CD4-positive, alpha-beta memory T cell (primary cell): ENCODE measurements around the gene MORN5. TPM values are rescaled to one million over a fixed set of nuclear protein-coding genes. Genes with fewer than 3 reads are reported as not detected.

Experiments used
- CTCF ChIA-PET: fragments of 350-600 bp; sonication (Branson Sonifier 250); formaldehyde crosslinking; loops from one replicate; lab custom pipeline; 2021; ENCODE audit warnings: inconsistent platforms; ENCODE audit not compliant: partially characterized antibody; lab: Charles Lee
- POLR2A ChIA-PET: fragments of 350-600 bp; sonication (Branson Sonifier 250); formaldehyde crosslinking; loops from one replicate; lab custom pipeline; 2021; ENCODE audit not compliant: partially characterized antibody; lab: Charles Lee
- DNase-seq, 5 donors: peaks; one replicate each; pipeline versions ENCODE4 v3.0.0 to v3.0.0-alpha.2; 2020 to 2022; ENCODE audit warnings: mixed read lengths in 1 of 5
- H3K27ac ChIP-seq: one replicate; pipeline ENCODE4 v1.7.0; 2013; ENCODE audit warnings: low read depth, low read length
- H3K27me3 ChIP-seq: 2 replicates; pipeline ENCODE4 v1.7.0; 2013; ENCODE audit warnings: mild to moderate bottlenecking, low read length, moderate library complexity; ENCODE audit not compliant: insufficient read depth
- H3K36me3 ChIP-seq: 2 replicates; pipeline ENCODE4 v1.7.0; 2013; ENCODE audit warnings: mild to moderate bottlenecking, low read length, moderate library complexity; ENCODE audit not compliant: insufficient read depth
- H3K4me1 ChIP-seq: 2 replicates; pipeline ENCODE4 v1.7.0; 2013; ENCODE audit warnings: mild to moderate bottlenecking, low read length, moderate library complexity; ENCODE audit not compliant: insufficient read depth
- H3K4me3 ChIP-seq, 2 donors: one replicate each; pipeline ENCODE4 v1.7.0; 2013; ENCODE audit warnings: low read length in 2 of 2, mild to moderate bottlenecking in 1 of 2
- H3K9me3 ChIP-seq, 2 donors: one replicate each; pipeline ENCODE4 v1.7.0; 2013; ENCODE audit warnings: low read length in 2 of 2, control low read depth in 1 of 2; ENCODE audit not compliant: control insufficient read depth in 1 of 2
- H3K27ac Mint-ChIP-seq, 7 donors: one replicate each; pipeline ENCODE4 v1.8.0; 2020 to 2021; ENCODE audit warnings: mixed read lengths in 7 of 7, mild to moderate bottlenecking in 6 of 7, inconsistent platforms in 3 of 7, moderate library complexity in 3 of 7
- H3K27me3 Mint-ChIP-seq, 2 donors: one replicate each; pipeline ENCODE4 v1.8.0; 2020 to 2021; ENCODE audit warnings: mixed read lengths in 2 of 2
- H3K36me3 Mint-ChIP-seq, 2 donors: one replicate each; pipeline ENCODE4 v1.8.0; 2020 to 2021; ENCODE audit warnings: mixed read lengths in 2 of 2, inconsistent platforms in 1 of 2, mild to moderate bottlenecking in 1 of 2
- H3K4me1 Mint-ChIP-seq, 4 donors: one replicate each; pipeline ENCODE4 v1.8.0; 2020 to 2021; ENCODE audit warnings: mixed read lengths in 4 of 4, mild to moderate bottlenecking in 1 of 4
- H3K4me3 Mint-ChIP-seq, 8 donors: one replicate each; pipeline ENCODE4 v1.8.0; 2020 to 2021; ENCODE audit warnings: mixed read lengths in 8 of 8, mild to moderate bottlenecking in 7 of 8, moderate library complexity in 6 of 8, inconsistent platforms in 3 of 8
- H3K9me3 Mint-ChIP-seq, 8 donors: one replicate each; pipeline ENCODE4 v1.8.0; 2020 to 2021; ENCODE audit warnings: mixed read lengths in 8 of 8, mild to moderate bottlenecking in 5 of 8, inconsistent platforms in 3 of 8, moderate library complexity in 1 of 8
- intact Hi-C: fragments of 100-400 bp; cut with micrococcal nuclease; formaldehyde crosslinking; loops from one replicate; pipeline ENCODE4 v1.15.1; 2023
- polyA plus RNA-seq, 2 donors: library from polyadenylated mRNA; unstranded; fragments of 300-500 nt; fragmentation: Illumina TruSeq; gene quantifications; one replicate each; pipeline ENCODE4 v1.2.3, GENCODE V29; 2021
- total RNA-seq, 2 experiments: library from RNA; stranded (reverse); gene quantifications; one replicate each; pipeline ENCODE4 v1.2.3, GENCODE V29; 2021

Gene MORN5
- total and polyA plus RNA-seq, 4 experiments from 2014 or later, result not detected

GRCh38 chr9:122134822-122135528, 24.7 kb upstream of the MORN5 start:
- no peak for DNase-seq
- no peaks in the 10 kb centered on the region for H3K36me3 ChIP-seq
- H3K9me3 ChIP-seq, result no peaks in the 10 kb centered on the region
- no peak overlapping the region for H3K4me3 ChIP-seq
- intact Hi-C loops, result no loop called here
- H3K27ac ChIP-seq, result no peak overlapping the region
- ChIA-PET CTCF (interaction anchor here (2.1 to 9.1 kb wide), 2 partner anchors 11 to 36 kb away, joined by 5 to 47 read pairs; no protein-coding TSS in a partner anchor), POLR2A (no interaction called here)
- no peak overlapping the region for H3K27ac Mint-ChIP-seq
- no peaks in the 10 kb centered on the region for H3K36me3 Mint-ChIP-seq
- H3K4me1 Mint-ChIP-seq, result no peaks in the 10 kb centered on the region
- H3K9me3 Mint-ChIP-seq, result no peaks in the 10 kb centered on the region
- H3K4me1 ChIP-seq, result no peaks in the 10 kb centered on the region
- peaks cover 0 to 4% of the 10 kb centered on the region in 2 donors for H3K27me3 Mint-ChIP-seq
- H3K27me3 ChIP-seq, result no peaks in the 10 kb centered on the region
- no peak overlapping the region for H3K4me3 Mint-ChIP-seq

GRCh38 chr9:122135529-122135859, 24.2 kb upstream of the MORN5 start:
- no peak for DNase-seq
- H3K4me3 Mint-ChIP-seq, result no peak overlapping the region
- H3K4me1 Mint-ChIP-seq, result no peaks in the 10 kb centered on the region
- CTCF ChIA-PET, result interaction anchor here (9.1 kb wide), 1 partner anchor 12 kb away, joined by 47 read pairs; no protein-coding TSS in a partner anchor
- H3K9me3 Mint-ChIP-seq, result no peaks in the 10 kb centered on the region
- H3K4me3 ChIP-seq, result no peak overlapping the region
- H3K36me3 Mint-ChIP-seq, result no peaks in the 10 kb centered on the region
- POLR2A ChIA-PET, result no interaction called here
- intact Hi-C loops, result no loop called here
- no peaks in the 10 kb centered on the region for H3K36me3 ChIP-seq
- no peak overlapping the region for H3K27ac Mint-ChIP-seq
- H3K27me3 ChIP-seq, result no peaks in the 10 kb centered on the region
- peaks cover 0 to 4% of the 10 kb centered on the region in 2 donors for H3K27me3 Mint-ChIP-seq
- H3K27ac ChIP-seq, result no peak overlapping the region
- H3K9me3 ChIP-seq, result no peaks in the 10 kb centered on the region
- no peaks in the 10 kb centered on the region for H3K4me1 ChIP-seq

- Mint-ChIP-seq H3K4me1 (no peaks in the 10 kb centered on the region), H3K27ac (no peak overlapping the region), H3K36me3 (peaks cover 14 to 25% of the 10 kb centered on the region in 2 donors), H3K27me3 (no peaks in the 10 kb centered on the region), H3K9me3 (no peaks in the 10 kb centered on the region), H3K4me3 (no peak overlapping the region)
- intact Hi-C loops, result no loop called here
- Histone ChIP-seq H3K4me3 (no peak overlapping the region), H3K4me1 (no peaks in the 10 kb centered on the region), H3K27me3 (no peaks in the 10 kb centered on the region), H3K36me3 (peaks cover 2% of the 10 kb centered on the region), H3K27ac (no peak overlapping the region), H3K9me3 (no peaks in the 10 kb centered on the region)
- CTCF ChIA-PET, result interaction anchor here (1.2 to 9.1 kb wide), 2 partner anchors 15 to 16 kb away, joined by 3 to 47 read pairs; no protein-coding TSS in a partner anchor
- POLR2A ChIA-PET, result no interaction called here
- no peak for DNase-seq
These were observed 21.0 kb upstream of the MORN5 start for GRCh38 chr9:122138560-122139268.

GRCh38 chr9:122140368-122141193, 19.1 kb upstream of the MORN5 start:
- Mint-ChIP-seq H3K4me3 (no peak overlapping the region), H3K9me3 (no peaks in the 10 kb centered on the region), H3K36me3 (peaks cover 28 to 44% of the 10 kb centered on the region in 2 donors), H3K4me1 (peaks cover 0 to 5% (median 0%) of the 10 kb centered on the region in 4 donors), H3K27me3 (no peaks in the 10 kb centered on the region), H3K27ac (no peak overlapping the region)
- no peaks in the 10 kb centered on the region for H3K4me1 ChIP-seq
- ChIA-PET CTCF (interaction anchor here (9.1 kb wide), 1 partner anchor 17 kb away, joined by 47 read pairs; no protein-coding TSS in a partner anchor), POLR2A (no interaction called here)
- H3K36me3 ChIP-seq, result peaks cover 20% of the 10 kb centered on the region
- H3K27me3 ChIP-seq, result no peaks in the 10 kb centered on the region
- intact Hi-C loops, result no loop called here
- no peak overlapping the region for H3K4me3 ChIP-seq
- H3K27ac ChIP-seq, result no peak overlapping the region
- H3K9me3 ChIP-seq, result no peaks in the 10 kb centered on the region
- DNase-seq, result no peak

GRCh38 chr9:122141671-122142070, 18.0 kb upstream of the MORN5 start:
- no peak overlapping the region for H3K4me3 ChIP-seq
- Mint-ChIP-seq H3K9me3 (no peaks in the 10 kb centered on the region), H3K27me3 (no peaks in the 10 kb centered on the region), H3K4me1 (peaks cover 0 to 5% (median 0%) of the 10 kb centered on the region in 4 donors), H3K4me3 (no peak overlapping the region), H3K36me3 (peaks cover 33 to 52% of the 10 kb centered on the region in 2 donors), H3K27ac (peak overlapping the region in 1 of 7 donors; percentile 70)
- H3K9me3 ChIP-seq, result no peaks in the 10 kb centered on the region
- H3K36me3 ChIP-seq, result peaks cover 22% of the 10 kb centered on the region
- no peaks in the 10 kb centered on the region for H3K27me3 ChIP-seq
- intact Hi-C loops, result no loop called here
- H3K4me1 ChIP-seq, result no peaks in the 10 kb centered on the region
- ChIA-PET CTCF (no interaction called here), POLR2A (interaction anchor here (1.1 kb wide), 1 partner anchor 10 kb away, joined by 5 read pairs; no protein-coding TSS in a partner anchor)
- no peak overlapping the region for H3K27ac ChIP-seq
- DNase-seq, result no peak

GRCh38 chr9:122143296-122143695, 16.4 kb upstream of the MORN5 start:
- H3K27me3 ChIP-seq, result no peaks in the 10 kb centered on the region
- POLR2A ChIA-PET, result no interaction called here
- Mint-ChIP-seq H3K9me3 (no peaks in the 10 kb centered on the region), H3K27ac (no peak overlapping the region), H3K4me3 (no peak overlapping the region), H3K4me1 (peaks cover 0 to 5% (median 0%) of the 10 kb centered on the region in 4 donors), H3K27me3 (no peaks in the 10 kb centered on the region), H3K36me3 (peaks cover 46 to 61% of the 10 kb centered on the region in 2 donors)
- peaks cover 27% of the 10 kb centered on the region for H3K36me3 ChIP-seq
- CTCF ChIA-PET, result interaction anchor here (0.6 to 1.7 kb wide), 3 partner anchors 18 to 207 kb away, joined by 3 read pairs; no protein-coding TSS in a partner anchor
- no peak overlapping the region for H3K4me3 ChIP-seq
- no peaks in the 10 kb centered on the region for H3K4me1 ChIP-seq
- H3K27ac ChIP-seq, result no peak overlapping the region
- DNase-seq, result no peak
- no peaks in the 10 kb centered on the region for H3K9me3 ChIP-seq
- intact Hi-C loops, result no loop called here
